ENCODE data around the gene TWIST2.

GRCh38 chr2:238956676-238957075 lies 108.8 kb downstream of the TWIST2 start:
- TF ChIP-seq POLR2A (IDR thresholded peaks at IDR 0.05; ENCODE audit: low read depth) (no peak), POLR2AphosphoS5 (IDR thresholded peaks at IDR 0.05) (no peak), CTCF (IDR thresholded peaks at IDR 0.05) (no peak)

Measured in esophagus muscularis mucosa (tissue), 3 donors.